ENCODE results near the gene CHIC2. TPM values are rescaled to one million over a fixed set of nuclear protein-coding genes. Genes with fewer than 3 reads are reported as not detected.

Gene CHIC2
- total and polyA plus RNA-seq, 2 of the 8 experiments (the other 6 are each of a cell fraction or from before 2014, with no cell fraction given), result 4.5 to 10.9 TPM

- Histone ChIP-seq H2BK15ac (ENCODE audit: low read length) (0 out of 2 replicates have a peak overlapping the region, but pooled peaks have one; percentile 13), H4K91ac (replicated peaks; ENCODE audit: insufficient read length, low read length) (no peak overlapping the region), H3K36me3 (ENCODE audit: control insufficient read depth in 2 of 4, insufficient read depth in 4 of 4, low read length in 3 of 4) (peaks cover 0 to 7% (median 0%) of the 10 kb centered on the region in 4 experiments; a peak in 1 of 8 replicates), H3K4me2 (ENCODE audit: insufficient read depth in 1 of 2, low read depth in 2 of 2, low read length in 2 of 2) (no peak overlapping the region; a peak in 1 of 4 replicates), H3K23me2 (ENCODE audit: low read depth, low read length) (peaks cover 16% of the 10 kb centered on the region; the same call in 1 of the 2 replicates), H2AK5ac (ENCODE audit: low read depth, low read length) (no peak overlapping the region), H3K14ac (ENCODE audit: insufficient read length) (no peak overlapping the region), H3K9ac (replicated peaks in 1 of 4; ENCODE audit: extremely low read depth in 1 of 4, low read depth in 3 of 4, low read length in 3 of 4) (no peak overlapping the region), H3K9me3 (ENCODE audit: insufficient read depth in 2 of 2, low read depth in 1 of 2, low read length in 1 of 2) (no peaks in the 10 kb centered on the region), H3K79me2 (ENCODE audit: control insufficient read depth in 1 of 2, insufficient read depth in 2 of 2, low read length in 2 of 2) (no peaks in the 10 kb centered on the region), H2BK12ac (ENCODE audit: low read depth, low read length) (0 out of 2 replicates have a peak overlapping the region, but pooled peaks have one; percentile 13), H2BK20ac (ENCODE audit: low read length) (peak overlapping the region; percentile 62), H3K27me3 (replicated peaks in 1 of 4; ENCODE audit: control insufficient read depth in 3 of 4, extremely low read depth in 1 of 4, insufficient read depth in 3 of 4, low read length in 3 of 4) (peaks cover 63 to 96% (median 87%) of the 10 kb centered on the region in 4 experiments), H2AFZ (ENCODE audit: low read length) (no peak overlapping the region), H3K4me3 (ENCODE audit: extremely low read depth in 1 of 4, insufficient read depth in 2 of 4, low read depth in 3 of 4, low read length in 4 of 4) (no peak overlapping the region), H3K23ac (ENCODE audit: insufficient read length) (no peak overlapping the region), H3K56ac (replicated peaks; ENCODE audit: insufficient read length, low read depth, low read length) (no peak overlapping the region), H2BK5ac (ENCODE audit: low read depth, low read length) (no peak overlapping the region), H3K79me1 (ENCODE audit: low read depth, low read length) (no peaks in the 10 kb centered on the region), H3K4ac (replicated peaks; ENCODE audit: insufficient read length, low read depth, low read length) (no peak overlapping the region), H3K4me1 (replicated peaks in 1 of 4; ENCODE audit: control insufficient read depth in 3 of 4, insufficient read depth in 4 of 4, low read length in 3 of 4) (peaks cover 4 to 53% (median 29%) of the 10 kb centered on the region in 4 experiments), H4K5ac (ENCODE audit: insufficient read length, low read depth, low read length) (no peak overlapping the region), H3K18ac (ENCODE audit: extremely low read depth, low read length) (no peak overlapping the region), H4K8ac (ENCODE audit: extremely low read depth, insufficient read depth, low read length) (no peak overlapping the region), H4K20me1 (replicated peaks in 1 of 2; ENCODE audit: control insufficient read depth in 1 of 2, insufficient read depth in 2 of 2, low read length in 2 of 2) (peaks cover 0 to 6% of the 10 kb centered on the region in 2 experiments), H3K27ac (ENCODE audit: low read depth, low read length) (no peak overlapping the region), H2BK120ac (replicated peaks; ENCODE audit: low read depth, low read length) (no peak overlapping the region)
- 25% methylated on average over 1 of the region's 1 CpG; no CpG with 5 or more reads in 1 of the 2 experiments for WGBS, 2 experiments (ENCODE audit: extremely low coverage in 1 of 2, insufficient coverage in 1 of 2, insufficient read length in 1 of 2, insufficient replicate concordance in 2 of 2, low coverage in 1 of 2, low lambda C conversion rate in 2 of 2, missing lambda C conversion rate in 1 of 2)
- FAIRE-seq (no peak), DNase-seq (ENCODE audit: low read depth in 1 of 2, low spot score in 2 of 2) (no peak)
- TF ChIP-seq FOSL1 (IDR thresholded peaks at IDR 0.05; ENCODE audit: insufficient read depth, low read depth, low read length) (no peak), SIN3A (conservative IDR thresholded peaks at IDR 0.05 in 1 of 2, IDR thresholded peaks at IDR 0.05 in 1 of 2; ENCODE audit: low read depth in 1 of 2, low read length in 2 of 2) (no peak)
- POLR2A ChIA-PET (ENCODE audit: partially characterized antibody), result no interaction called here
- CTCF ChIA-PET (ENCODE audit: partially characterized antibody), result interaction anchor here (8.6 kb wide), 1 partner anchor 11 kb away, joined by 62 read pairs; no protein-coding TSS in a partner anchor
Measured at GRCh38 chr4:54104907-54105306, 40.5 kb upstream of the CHIC2 start.

Data from H1 (cell line).